Measurements from ENCODE around the gene RUNX1. TPM values are rescaled to one million over a fixed set of nuclear protein-coding genes. Genes with fewer than 3 reads are reported as not detected.

Gene RUNX1
- total RNA-seq, 4 donors from 2014 or later, result 3.9 to 14.5 (median 5.8) TPM

DNA sequence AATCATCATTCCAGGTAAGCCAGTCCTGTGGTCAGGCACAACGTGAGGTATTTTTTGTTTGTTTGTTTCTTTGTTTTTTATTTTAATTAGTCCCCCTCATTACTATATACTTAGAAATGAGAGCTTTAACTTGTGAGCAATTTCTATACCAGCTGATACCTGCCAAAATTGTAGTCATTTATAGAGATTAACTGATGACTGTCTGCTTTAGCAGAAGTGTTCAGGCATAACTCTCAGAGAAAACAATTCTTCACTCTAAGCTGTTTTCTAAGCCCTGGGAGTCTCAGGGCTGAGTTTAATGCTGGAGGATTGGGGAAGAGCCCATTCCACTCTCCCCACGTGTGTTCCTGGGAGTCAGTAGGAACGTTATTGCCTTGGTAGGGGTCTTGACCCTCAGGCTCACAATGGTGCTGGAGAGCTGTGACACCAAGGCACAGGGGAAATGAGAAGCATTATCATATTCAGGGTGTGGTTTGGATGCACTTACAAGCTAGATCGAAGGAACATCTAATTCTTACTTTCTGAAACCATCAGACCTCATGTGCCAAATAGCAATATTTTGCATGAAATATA, 212.1 kb downstream of the RUNX1 start:
- WGBS, 2 donors (ENCODE audit: low coverage in 1 of 2), result 37 to 44% methylated on average over 4 of the region's 4 CpGs
- Histone ChIP-seq H3K4me1 (no peaks in the 10 kb centered on the region), H3K9me3 (no peaks in the 10 kb centered on the region), H3K36me3 (peaks cover 0 to 6% of the 10 kb centered on the region in 2 donors), H3K4me3 (no peak overlapping the region), H3K27me3 (peaks cover 11% of the 10 kb centered on the region), H3K27ac (peak overlapping the region in 1 of 4 donors; percentile 2)
- TF ChIP-seq CTCF (IDR thresholded peaks at IDR 0.05) (no peak), POLR2A (IDR thresholded peaks at IDR 0.05) (no peak), POLR2AphosphoS5 (IDR thresholded peaks at IDR 0.05) (no peak), EP300 (IDR thresholded peaks at IDR 0.05) (no peak)
- ATAC-seq, result no peak

- H3K4me1 ChIP-seq, result no peaks in the 10 kb centered on the region
- 70 to 80% methylated on average over 9 to 13 of the region's 13 CpGs for WGBS, 2 donors (ENCODE audit: low coverage in 1 of 2)
- TF ChIP-seq EP300 (IDR thresholded peaks at IDR 0.05), result no peak
- H3K27me3 ChIP-seq, result peaks cover 11% of the 10 kb centered on the region
- peaks cover 0 to 6% of the 10 kb centered on the region in 2 donors for H3K36me3 ChIP-seq
- H3K27ac ChIP-seq, result peak overlapping the region in 1 of 4 donors; percentile 2
- H3K9me3 ChIP-seq, result no peaks in the 10 kb centered on the region
- peak; percentile 83 for ATAC-seq
- no peak overlapping the region for H3K4me3 ChIP-seq
Measured at GRCh38 chr21:34836103-34836932, 212.8 kb downstream of the RUNX1 start.

- Histone ChIP-seq H3K9me3 (no peaks in the 10 kb centered on the region), H3K4me3 (no peak overlapping the region), H3K27ac (no peak overlapping the region), H3K4me1 (no peaks in the 10 kb centered on the region), H3K36me3 (peaks cover 0 to 6% of the 10 kb centered on the region in 2 donors), H3K27me3 (peaks cover 9% of the 10 kb centered on the region)
- peak; percentile 64 for ATAC-seq
- TF ChIP-seq EP300 (IDR thresholded peaks at IDR 0.05) (no peak), CTCF (IDR thresholded peaks at IDR 0.05) (no peak), POLR2AphosphoS5 (IDR thresholded peaks at IDR 0.05) (peak; percentile 15), POLR2A (IDR thresholded peaks at IDR 0.05) (no peak)
- WGBS, 2 donors (ENCODE audit: low coverage in 1 of 2), result 65 to 94% methylated on average over 3 to 4 of the region's 6 CpGs
Measured at GRCh38 chr21:34835526-34835925, 213.6 kb downstream of the RUNX1 start.

GRCh38 chr21:34834852-34835501, 214.1 kb downstream of the RUNX1 start:
- TF ChIP-seq EP300 (IDR thresholded peaks at IDR 0.05), result no peak
- no peak for TF ChIP-seq CTCF (IDR thresholded peaks at IDR 0.05)
- TF ChIP-seq POLR2AphosphoS5 (IDR thresholded peaks at IDR 0.05), result no peak
- TF ChIP-seq POLR2A (IDR thresholded peaks at IDR 0.05), result no peak
- Histone ChIP-seq H3K4me3 (no peak overlapping the region), H3K9me3 (no peaks in the 10 kb centered on the region), H3K36me3 (peaks cover 0 to 6% of the 10 kb centered on the region in 2 donors), H3K4me1 (no peaks in the 10 kb centered on the region), H3K27ac (no peak overlapping the region), H3K27me3 (peaks cover 6% of the 10 kb centered on the region)
- no peak for ATAC-seq
- WGBS, 2 donors (ENCODE audit: low coverage in 1 of 2), result 100% methylated on average over 2 of the region's 11 CpGs; no CpG with 5 or more reads in 1 of the 2 donors

GRCh38 chr21:34834290-34834689, 214.8 kb downstream of the RUNX1 start:
- H3K4me3 ChIP-seq, result no peak overlapping the region
- 90 to 93% methylated on average over 4 to 6 of the region's 9 CpGs for WGBS, 2 donors (ENCODE audit: low coverage in 1 of 2)
- no peak overlapping the region for H3K27ac ChIP-seq
- ATAC-seq, result no peak
- H3K9me3 ChIP-seq, result no peaks in the 10 kb centered on the region
- no peak for TF ChIP-seq POLR2A (IDR thresholded peaks at IDR 0.05)
- TF ChIP-seq EP300 (IDR thresholded peaks at IDR 0.05), result no peak
- TF ChIP-seq POLR2AphosphoS5 (IDR thresholded peaks at IDR 0.05), result no peak
- no peak for TF ChIP-seq CTCF (IDR thresholded peaks at IDR 0.05)
- H3K27me3 ChIP-seq, result peaks cover 4% of the 10 kb centered on the region
- H3K4me1 ChIP-seq, result no peaks in the 10 kb centered on the region
- peaks cover 0 to 6% of the 10 kb centered on the region in 2 donors for H3K36me3 ChIP-seq
